ENCODE measurements around the gene CLCN6.
A peak's percentile ranks its signal among the peaks of the same experiment; 100 is the strongest.

Gene CLCN6

DNA sequence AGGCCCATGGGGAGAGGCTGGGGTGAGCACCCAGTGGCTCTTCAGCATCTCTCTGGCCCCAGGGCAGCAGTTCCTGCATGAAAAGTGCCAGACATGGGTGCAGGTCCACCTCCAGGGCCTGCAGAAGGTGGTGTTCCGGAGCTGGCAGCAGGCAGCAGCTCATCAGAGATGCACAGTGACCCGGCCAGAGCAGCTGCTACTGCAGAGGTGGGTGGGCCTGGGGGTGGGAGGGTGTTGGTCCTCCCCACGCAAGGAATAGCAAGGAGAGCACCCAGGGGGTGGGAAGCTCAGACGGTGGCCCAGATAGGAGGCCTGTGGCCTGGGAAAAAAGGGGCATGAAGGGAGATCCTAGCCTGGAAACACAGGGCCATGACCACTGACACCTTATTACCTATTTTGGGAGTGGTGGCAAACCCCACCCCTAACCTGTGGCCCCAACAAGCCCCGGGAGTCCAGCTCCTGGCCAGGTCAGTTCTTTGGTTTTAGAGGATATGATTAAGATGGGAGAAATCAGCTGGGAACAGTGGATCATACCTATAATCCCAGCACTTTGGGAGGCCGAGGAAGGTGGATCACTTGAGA is 23.8 kb upstream of the CLCN6 start:
- H3K4me3 ChIP-seq (ENCODE audit: low read depth, low read length): no peak overlapping the region
- no peaks in the 10 kb centered on the region for H3K27me3 ChIP-seq
- H3K36me3 ChIP-seq: no peaks in the 10 kb centered on the region
- no peaks in the 10 kb centered on the region for H3K4me1 ChIP-seq
- no peaks in the 10 kb centered on the region for H3K9me3 ChIP-seq
- DNase-seq: no peak
- TF ChIP-seq, protein P1, sequence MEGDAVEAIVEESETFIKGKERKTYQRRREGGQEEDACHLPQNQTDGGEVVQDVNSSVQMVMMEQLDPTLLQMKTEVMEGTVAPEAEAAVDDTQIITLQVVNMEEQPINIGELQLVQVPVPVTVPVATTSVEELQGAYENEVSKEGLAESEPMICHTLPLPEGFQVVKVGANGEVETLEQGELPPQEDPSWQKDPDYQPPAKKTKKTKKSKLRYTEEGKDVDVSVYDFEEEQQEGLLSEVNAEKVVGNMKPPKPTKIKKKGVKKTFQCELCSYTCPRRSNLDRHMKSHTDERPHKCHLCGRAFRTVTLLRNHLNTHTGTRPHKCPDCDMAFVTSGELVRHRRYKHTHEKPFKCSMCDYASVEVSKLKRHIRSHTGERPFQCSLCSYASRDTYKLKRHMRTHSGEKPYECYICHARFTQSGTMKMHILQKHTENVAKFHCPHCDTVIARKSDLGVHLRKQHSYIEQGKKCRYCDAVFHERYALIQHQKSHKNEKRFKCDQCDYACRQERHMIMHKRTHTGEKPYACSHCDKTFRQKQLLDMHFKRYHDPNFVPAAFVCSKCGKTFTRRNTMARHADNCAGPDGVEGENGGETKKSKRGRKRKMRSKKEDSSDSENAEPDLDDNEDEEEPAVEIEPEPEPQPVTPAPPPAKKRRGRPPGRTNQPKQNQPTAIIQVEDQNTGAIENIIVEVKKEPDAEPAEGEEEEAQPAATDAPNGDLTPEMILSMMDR (IDR thresholded peaks at IDR 0.05; ENCODE audit: low read depth, low read length): no peak

- Histone ChIP-seq H3K9me3 (no peaks in the 10 kb centered on the region), H3K4me3 (ENCODE audit: low read depth, low read length) (no peak overlapping the region), H3K4me1 (no peaks in the 10 kb centered on the region), H3K36me3 (no peaks in the 10 kb centered on the region), H3K27me3 (no peaks in the 10 kb centered on the region)
- TF ChIP-seq, protein P1 (IDR thresholded peaks at IDR 0.05; ENCODE audit: low read depth, low read length): no peak
- no peak for DNase-seq
These were observed 22.4 kb upstream of the CLCN6 start for GRCh38 chr1:11783556-11783955.

DNA sequence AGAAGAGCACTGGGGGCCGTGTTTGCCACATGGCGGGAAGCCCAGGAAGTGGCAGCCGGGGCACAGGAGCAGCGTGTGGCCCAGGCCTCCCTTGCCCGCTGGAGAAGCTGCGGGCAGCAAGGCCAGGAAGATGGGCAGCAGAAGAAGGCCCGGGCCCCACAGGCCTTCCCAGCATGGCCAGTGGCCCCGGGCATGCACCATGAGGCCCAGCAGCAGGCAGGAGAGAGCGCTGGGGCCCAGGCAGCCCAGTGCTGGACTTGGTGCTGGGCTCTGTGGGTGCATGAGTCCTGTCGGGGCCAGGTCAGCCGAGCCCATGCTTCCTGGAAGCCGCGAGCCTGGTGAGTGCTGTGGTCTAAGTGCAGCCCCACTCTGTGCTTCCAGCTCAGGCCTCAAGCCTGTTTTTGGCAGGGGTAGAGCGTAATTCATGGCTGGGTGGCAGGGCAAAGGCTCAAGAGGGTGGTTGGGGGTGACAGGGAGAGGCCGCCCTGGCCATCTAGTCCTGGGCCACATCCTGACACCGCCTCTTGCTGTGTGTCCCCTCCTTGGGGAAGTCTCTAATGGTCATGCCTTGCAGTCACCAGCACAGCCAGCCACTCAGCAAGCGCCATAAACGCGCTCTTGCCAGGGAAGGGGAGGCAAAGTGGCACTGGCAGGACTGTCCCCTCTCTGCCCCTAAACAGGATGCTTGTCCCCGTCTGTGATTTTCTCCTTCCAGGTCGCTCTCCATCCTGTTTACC is 21.6 kb upstream of the CLCN6 start:
- Histone ChIP-seq H3K36me3 (no peaks in the 10 kb centered on the region), H3K27me3 (no peaks in the 10 kb centered on the region), H3K4me3 (ENCODE audit: low read depth, low read length) (no peak overlapping the region), H3K4me1 (no peaks in the 10 kb centered on the region), H3K9me3 (no peaks in the 10 kb centered on the region)
- TF ChIP-seq, protein P1 (IDR thresholded peaks at IDR 0.05; ENCODE audit: low read depth, low read length): no peak
- no peak for DNase-seq

GRCh38 chr1:11784993-11785769 is 20.8 kb upstream of the CLCN6 start:
- Histone ChIP-seq H3K36me3 (no peaks in the 10 kb centered on the region), H3K4me1 (no peaks in the 10 kb centered on the region), H3K4me3 (ENCODE audit: low read depth, low read length) (no peak overlapping the region), H3K27me3 (no peaks in the 10 kb centered on the region), H3K9me3 (no peaks in the 10 kb centered on the region)
- TF ChIP-seq, protein P1 (IDR thresholded peaks at IDR 0.05; ENCODE audit: low read depth, low read length): peak; percentile 66
- peak; percentile 57 for DNase-seq

DNA sequence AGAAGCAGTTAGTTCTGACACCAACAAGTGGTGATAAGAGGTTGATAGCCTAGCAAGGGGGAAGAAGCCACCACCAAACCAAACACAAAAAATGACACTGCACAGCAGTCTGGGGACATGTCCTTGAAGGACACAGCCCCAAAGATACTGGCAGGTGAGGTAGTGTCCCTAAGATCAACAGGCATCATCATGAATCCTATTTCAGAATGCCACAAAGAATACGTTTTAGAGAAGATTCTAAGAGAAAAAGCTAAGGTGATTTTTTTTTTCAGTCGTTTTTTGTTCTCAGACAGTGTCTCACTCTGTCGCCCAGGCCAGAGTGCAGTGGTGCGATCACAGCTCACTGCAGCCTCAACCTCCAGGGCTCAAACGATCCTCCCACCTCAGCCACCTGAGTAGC is 19.8 kb upstream of the CLCN6 start:
- H3K36me3 ChIP-seq: no peaks in the 10 kb centered on the region
- no peak for DNase-seq
- H3K9me3 ChIP-seq: no peaks in the 10 kb centered on the region
- no peaks in the 10 kb centered on the region for H3K27me3 ChIP-seq
- TF ChIP-seq, protein P1 (IDR thresholded peaks at IDR 0.05; ENCODE audit: low read depth, low read length): no peak
- H3K4me3 ChIP-seq (ENCODE audit: low read depth, low read length): no peak overlapping the region
- H3K4me1 ChIP-seq: no peaks in the 10 kb centered on the region
